ENCODE data around the gene PEX16.

Gene PEX16

DNA sequence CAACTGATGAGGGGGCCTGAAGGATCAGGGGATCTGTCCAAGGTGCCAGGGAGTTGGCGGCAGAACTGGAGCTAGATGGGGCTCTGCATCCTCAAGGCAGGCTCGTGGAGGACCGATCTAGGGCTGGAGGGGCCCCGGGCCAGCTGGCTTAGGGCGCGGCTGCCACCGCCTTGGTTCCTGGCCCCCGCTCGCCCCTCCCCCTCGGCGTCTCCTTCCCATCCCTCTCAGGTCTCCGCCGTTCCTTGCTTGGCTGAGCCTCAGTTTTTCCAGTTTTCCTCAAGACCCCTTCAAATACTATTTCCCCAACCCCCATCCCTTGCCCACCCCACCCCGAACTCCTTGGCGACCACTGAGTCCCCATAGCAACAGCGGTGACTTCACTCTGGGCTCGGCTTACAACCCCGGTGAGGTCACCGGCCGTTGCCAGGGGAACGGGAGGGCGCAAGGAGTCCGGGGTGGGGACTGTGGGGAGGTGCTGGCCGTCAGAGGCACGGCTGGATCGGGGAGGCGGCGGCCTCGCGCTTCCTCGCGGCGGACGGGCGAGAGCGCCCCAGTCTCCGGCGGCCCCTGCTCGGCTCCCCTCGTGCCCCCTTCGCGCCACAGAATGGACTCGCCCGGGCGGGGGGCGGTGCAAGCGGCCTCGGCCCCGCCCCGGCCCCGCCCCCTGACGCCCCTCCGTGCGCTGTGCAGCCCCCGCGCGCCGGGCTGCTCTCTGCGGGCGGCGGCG, 18.1 kb downstream of the PEX16 start:
- peak; percentile 43 to 95 (median 87) for DNase-seq

DNA sequence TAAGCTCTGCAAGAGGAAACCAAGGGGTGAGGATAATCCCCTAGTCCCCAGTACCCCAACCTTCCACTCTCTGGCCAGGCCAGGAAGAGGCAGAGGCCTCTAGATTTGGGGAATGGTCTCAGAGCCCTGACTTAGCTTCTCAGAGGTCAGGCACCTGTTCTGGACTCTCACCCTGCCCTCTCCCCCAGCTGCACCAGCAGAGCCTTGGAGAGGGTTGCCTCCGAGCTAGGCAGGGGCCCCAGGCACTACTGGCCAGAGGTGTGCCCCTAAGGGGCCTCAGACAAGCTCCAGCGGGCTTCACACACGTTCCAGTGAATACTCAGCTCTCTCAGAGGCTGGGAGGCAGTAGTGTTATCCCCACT, 18.6 kb downstream of the PEX16 start:
- DNase-seq, result no peak

- no peak for DNase-seq
Observed at GRCh38 chr11:45897556-45897955, 20.1 kb downstream of the PEX16 start.

DNA sequence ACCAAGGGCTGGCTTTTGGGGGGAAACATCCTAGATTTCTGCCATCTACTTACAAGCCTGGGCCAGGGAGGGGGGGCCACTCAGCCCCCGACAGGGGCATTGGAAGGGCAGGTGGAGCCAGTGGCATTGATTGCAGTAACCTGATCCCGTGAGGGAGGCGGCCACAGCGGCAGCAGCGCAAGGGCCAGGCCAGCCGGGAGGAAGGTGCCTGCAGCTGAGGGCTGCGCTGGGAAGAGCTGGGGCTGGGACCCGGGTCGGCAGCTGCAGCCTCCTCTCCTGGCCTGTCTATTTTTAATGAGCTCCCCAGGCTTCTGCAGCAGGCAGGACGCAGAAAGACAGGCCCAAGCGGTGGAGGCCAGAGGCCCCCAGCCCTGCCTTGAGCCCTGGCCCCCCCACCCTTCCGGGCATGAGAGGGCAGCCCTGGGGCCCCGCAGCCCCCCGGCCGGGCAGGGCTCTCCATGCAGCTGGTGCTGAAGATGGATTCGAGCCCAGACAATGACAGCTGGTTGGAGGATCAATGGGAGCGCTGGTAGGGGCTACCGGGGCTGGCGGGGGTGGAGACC, 21.2 kb downstream of the PEX16 start:
- peak in 16 of 58 donors; percentile 16 to 53 (median 38) for DNase-seq

DNA sequence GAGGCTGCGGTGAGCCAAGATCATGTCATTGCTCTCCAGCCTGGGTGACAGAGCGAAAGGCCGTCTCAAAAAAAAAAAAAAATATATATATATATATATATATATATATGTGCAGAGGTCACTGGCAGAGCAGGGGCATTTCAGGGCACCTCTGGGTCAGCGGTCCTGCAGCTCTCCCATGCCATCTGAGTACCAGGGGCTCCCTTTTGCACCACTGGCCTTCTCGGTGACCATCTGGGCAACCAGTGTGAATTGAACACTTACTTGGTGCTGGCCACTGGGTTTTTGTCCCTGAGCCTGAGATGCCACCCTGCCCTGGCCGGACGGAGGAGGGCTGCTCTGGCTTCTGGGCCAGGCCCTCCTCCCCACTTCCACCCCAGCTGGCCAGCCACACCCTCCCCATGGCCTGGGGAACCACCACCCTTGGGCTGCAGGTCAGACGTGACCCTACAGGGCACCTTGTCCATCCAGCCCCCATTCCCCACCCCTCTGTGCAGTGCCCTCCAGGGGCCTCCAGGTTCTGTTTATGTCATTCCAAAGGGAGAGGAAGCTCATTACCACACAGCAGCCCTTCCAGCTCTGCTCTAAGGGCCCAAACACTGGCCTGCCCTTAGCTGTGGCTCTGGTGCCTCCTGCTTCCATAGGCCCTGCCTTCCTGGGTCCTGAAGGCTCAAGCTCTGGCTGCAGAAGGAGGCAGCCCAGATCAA, 22.0 kb downstream of the PEX16 start:
- no peak for DNase-seq

DNA sequence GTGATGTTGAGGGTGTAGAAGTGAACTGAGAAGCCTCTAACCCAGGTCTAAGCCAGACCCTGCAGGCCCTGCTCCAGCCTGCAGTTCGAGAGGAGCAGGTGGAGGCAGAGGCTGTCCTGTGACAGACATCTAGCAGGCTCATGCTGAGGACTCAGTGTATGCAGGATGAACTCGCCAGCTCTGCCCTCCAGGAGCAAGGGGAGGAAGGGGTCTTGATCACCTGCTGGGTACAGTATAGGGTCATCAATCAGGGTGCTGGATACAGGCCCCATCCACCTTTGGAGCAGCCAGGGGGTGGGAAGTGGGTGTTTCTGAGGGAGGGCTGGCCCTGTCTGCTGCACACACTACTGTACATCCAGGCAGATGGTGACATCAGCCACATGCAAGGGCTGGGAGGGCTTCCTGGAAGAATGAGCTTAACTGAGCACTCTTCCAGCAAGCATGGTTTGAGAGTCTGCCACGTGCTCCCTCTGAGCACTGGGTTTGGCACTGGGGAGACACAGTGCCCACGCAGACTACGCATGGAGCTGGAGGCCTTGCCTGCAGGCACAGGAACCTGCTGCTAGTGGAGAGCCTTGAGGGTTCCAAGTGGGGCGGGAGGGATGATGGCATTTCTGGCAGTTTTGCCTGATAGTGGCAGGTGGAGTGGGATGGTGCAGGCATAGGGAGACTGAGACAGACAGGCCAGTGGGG, 23.0 kb downstream of the PEX16 start:
- DNase-seq, result peak in 19 of 58 donors; percentile 20 to 71 (median 39)

GRCh38 chr11:45892856-45893255, 24.8 kb downstream of the PEX16 start:
- DNase-seq, result no peak

GRCh38 chr11:45890886-45891550, 26.7 kb downstream of the PEX16 start:
- DNase-seq, result no peak

DNA sequence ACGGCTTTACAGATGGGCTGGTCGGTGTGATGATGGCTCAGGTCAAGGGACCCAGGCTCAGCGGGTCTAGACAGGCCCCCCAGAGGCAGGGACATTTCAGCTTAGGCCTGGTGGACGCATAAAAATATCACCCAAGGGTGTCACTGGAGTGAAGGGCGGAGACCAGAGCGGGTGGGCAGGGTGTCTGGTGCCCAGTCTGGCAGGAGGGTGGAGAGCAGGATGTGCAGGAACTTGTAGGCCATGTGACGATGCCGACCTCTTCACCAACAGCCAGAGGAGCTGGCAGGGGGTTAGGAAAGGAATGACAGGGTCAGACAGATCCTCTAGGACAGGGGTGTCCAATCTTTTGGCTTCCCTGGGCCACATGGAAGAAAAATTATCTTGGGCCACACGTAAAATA, 27.7 kb downstream of the PEX16 start:
- no peak for DNase-seq

DNA sequence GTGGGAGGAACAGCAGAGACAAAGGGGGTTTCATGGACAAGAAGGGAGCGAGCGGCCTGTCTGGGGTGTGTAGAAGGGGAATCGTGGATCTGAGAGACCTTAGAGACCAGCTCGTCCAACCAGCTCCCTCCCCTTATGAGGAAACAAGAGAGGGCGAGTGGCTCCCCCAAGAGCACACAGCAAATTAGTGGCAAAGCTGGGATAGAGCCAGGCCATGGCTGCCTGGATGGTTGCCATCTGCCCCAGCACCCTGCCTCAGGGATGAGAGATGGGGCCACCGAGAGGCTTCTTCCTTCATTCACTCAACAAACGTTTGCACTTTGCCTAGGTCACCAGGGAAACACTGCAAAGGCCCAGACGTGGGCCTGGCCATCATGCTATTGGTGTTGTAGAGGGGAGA, 28.1 kb downstream of the PEX16 start:
- DNase-seq, result no peak

DNA sequence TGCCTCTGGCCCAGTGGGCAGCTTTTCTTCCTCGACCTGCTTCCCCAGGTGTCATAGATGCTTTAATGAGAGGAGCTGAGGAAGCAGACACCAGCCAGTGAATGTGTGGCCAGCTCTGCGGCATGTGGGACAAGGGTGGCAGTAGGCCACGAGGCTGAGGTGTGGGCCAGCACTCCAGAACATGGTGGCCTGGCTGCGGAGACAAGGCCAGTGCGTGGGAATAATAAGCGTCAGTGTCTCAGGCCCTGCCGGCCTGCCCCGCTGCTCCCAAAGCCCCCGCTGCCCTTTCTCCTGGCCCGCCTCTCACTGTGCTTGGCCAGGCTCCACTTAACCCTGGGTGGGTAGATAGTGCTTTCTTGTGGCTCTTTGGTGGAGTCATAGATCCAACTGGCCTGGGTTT, 30.1 kb downstream of the PEX16 start:
- no peak for DNase-seq

DNA sequence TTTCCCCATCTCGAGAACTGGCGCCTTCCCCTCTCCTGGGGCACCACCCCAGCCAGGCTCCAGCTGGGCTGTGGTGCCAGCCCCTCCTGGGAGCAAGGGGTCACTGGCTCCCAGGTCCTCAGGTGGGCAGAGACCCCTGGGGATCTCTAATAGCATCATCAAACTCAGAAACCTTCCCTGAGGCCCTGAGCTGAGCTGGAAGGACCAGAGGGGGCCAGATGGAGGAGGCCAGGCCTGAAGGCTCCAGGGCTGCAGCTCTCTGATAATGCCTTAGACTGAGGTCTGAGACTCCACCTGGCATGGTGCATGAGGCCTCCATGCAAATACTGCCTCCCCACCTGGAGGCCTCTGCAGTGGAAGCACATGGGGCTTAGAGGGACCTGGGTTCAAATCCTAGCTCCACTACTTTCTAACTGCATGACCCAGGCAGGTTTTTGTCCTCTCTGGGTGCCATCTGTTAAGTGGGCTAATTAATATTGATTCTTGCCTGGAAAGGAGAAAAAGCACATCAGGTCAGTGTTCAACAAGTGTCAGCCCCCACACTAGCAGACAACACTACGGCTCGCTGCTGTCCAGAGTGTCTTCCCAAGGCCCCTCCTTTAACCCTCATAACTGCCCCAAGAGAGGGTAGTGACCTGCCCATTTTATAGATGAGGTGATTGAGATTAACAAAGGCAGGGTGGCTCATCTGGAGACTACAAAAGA, 30.7 kb downstream of the PEX16 start:
- DNase-seq, result no peak

GRCh38 chr11:45885921-45886721, 31.6 kb downstream of the PEX16 start:
- DNase-seq, result peak in 1 of 58 donors; percentile 31

GRCh38 chr11:45885274-45885920, 32.3 kb downstream of the PEX16 start, which contains the start of gene MAPK8IP1:
MAPK8IP1 (plus strand) TSS chr11:45885651; CDS start chr11:45885821, 170 bp downstream.
- peak in 21 of 58 donors; percentile 18 to 58 (median 40) for DNase-seq

DNA sequence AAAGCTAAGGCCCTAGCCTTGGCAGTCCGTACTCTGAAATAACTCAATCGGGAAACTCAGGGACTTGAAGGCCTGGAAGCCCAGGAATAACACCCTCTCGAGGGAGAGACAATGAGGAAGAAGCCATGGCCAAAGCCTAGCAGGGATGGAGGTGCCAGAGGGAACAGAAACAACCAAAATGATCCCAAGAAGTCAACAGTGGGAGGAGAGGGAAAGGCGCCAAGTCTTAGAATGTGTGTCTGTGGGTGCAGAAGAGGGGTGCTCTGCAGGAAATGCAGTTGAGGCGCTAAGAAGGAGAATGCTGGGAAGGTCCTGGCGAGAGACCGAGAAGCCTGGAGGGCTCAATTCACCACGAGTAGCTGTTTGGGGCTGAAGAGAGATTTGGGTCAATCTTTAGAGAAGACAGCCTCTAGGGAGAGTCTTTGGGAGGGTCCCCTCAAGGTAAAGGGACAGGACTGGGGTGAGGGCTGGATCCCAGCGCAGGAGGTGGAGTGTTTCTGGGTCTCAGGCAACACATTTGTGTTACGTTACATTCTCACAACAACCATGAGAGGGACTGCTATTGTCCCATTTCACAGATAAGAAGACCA, 33.0 kb downstream of the PEX16 start:
- DNase-seq, result peak in 1 of 58 donors; percentile 25

DNA sequence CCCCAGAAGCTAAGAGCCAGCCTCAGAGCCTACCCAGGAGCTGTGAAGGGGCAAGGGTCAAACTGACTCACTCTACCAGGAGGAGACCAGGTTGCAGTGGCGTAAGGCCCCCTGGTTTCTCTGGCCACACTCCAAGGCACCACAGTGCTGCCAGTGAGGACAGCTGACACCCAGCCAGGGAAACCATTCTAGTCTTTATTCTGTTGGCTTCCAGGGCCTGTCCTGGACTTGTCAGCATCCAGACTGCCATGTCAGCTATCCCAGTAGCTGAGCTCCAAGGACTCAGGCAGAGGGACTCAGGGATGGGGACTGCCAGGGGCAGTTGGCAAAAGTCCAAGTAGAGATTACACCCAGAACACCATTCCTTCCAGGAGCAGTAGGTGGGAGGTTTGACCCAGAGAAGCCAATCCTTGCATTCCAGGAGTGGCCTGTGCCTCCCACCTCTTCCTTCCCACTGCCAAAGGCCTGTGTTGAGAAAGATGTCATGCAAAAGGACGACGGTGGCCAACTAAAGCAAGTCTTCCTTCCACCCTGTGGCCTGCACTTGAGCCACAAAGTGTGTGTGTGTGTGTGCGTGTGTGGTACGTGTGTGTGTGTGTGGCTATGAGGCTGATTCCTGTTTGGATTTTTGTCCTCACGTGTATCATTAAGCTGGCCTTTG, 35.8 kb downstream of the PEX16 start:
- no peak for DNase-seq

GRCh38 chr11:45880772-45881570, 36.7 kb downstream of the PEX16 start:
- DNase-seq, result no peak
